Stimulated activated CD8-positive, alpha-beta memory T cell treated with anti-CD3 and anti-CD28 coated beads, Interleukin-7, amount 100 ng/mL, for 48 hours (primary cell): ENCODE data around the gene IKZF4.
"Not testable (repeated sequence)": the region's sequence is repeated elsewhere in the genome, so short reads cannot be mapped to it uniquely, and the experiment has no call there.

Experiments
- DNase-seq, 2 donors: peaks; one replicate each; pipeline ENCODE4 v3.0.0-alpha.2; 2020; ENCODE audit warnings: low read depth in 1 of 2; ENCODE audit errors: extremely low read depth in 1 of 2

The IKZF4 gene

GRCh38 chr12:55997535-55997859 is 23.3 kb upstream of the IKZF4 start:
- no peak for DNase-seq

- DNase-seq, result not testable (repeated sequence)
These were observed 21.3 kb upstream of the IKZF4 start for GRCh38 chr12:55999522-55999921.

GRCh38 chr12:55999999-56000540 is 20.8 kb upstream of the IKZF4 start:
- not testable (repeated sequence) for DNase-seq

GRCh38 chr12:56001487-56002100 is 19.2 kb upstream of the IKZF4 start:
- no peak for DNase-seq

- not testable (repeated sequence) for DNase-seq
These were observed 17.5 kb upstream of the IKZF4 start for GRCh38 chr12:56003376-56003775.

GRCh38 chr12:56004211-56004610 is 16.6 kb upstream of the IKZF4 start:
- no peak for DNase-seq

GRCh38 chr12:56007564-56008559 is 13.0 kb upstream of the IKZF4 start:
- DNase-seq, result no peak

- DNase-seq, result no peak
These were observed 10.7 kb upstream of the IKZF4 start for GRCh38 chr12:56010111-56010570.

- DNase-seq, result no peak
These were observed 9.2 kb upstream of the IKZF4 start for GRCh38 chr12:56011509-56012090.

GRCh38 chr12:56013482-56013881 is 7.4 kb upstream of the IKZF4 start:
- no peak for DNase-seq

GRCh38 chr12:56014205-56014604 is 6.6 kb upstream of the IKZF4 start:
- DNase-seq, result no peak

- no peak for DNase-seq
These were observed 3.7 kb upstream of the IKZF4 start for GRCh38 chr12:56017181-56017580.

GRCh38 chr12:56018356-56018755 is 2.5 kb upstream of the IKZF4 start:
- no peak for DNase-seq

- DNase-seq, result no peak
These were observed 1.1 kb downstream of the IKZF4 start for GRCh38 chr12:56021889-56022497.

- DNase-seq, result no peak
These were observed 7.8 kb downstream of the IKZF4 start for GRCh38 chr12:56028511-56029165.

- no peak for DNase-seq
These were observed 8.3 kb downstream of the IKZF4 start for GRCh38 chr12:56029166-56029519.

GRCh38 chr12:56029666-56030293 is 8.9 kb downstream of the IKZF4 start:
- no peak for DNase-seq

GRCh38 chr12:56031987-56032386 is 11.1 kb downstream of the IKZF4 start:
- no peak for DNase-seq

GRCh38 chr12:56034586-56035332 is 13.9 kb downstream of the IKZF4 start:
- peak in 1 of 2 donors; percentile 32 for DNase-seq
